NB4 (cell line): Measurements from ENCODE around the gene NOA1.
"Not testable (repeated sequence)": the region's sequence is repeated elsewhere in the genome, so short reads cannot be mapped to it uniquely, and the experiment has no call there.

Experiments
- DNase-seq: peaks from one replicate; pipeline ENCODE4 v3.0.0; 2010; ENCODE audit warnings: low read depth
- H3K4me3 ChIP-seq: one replicate; pipeline ENCODE4 v1.5.1; 2011; ENCODE audit warnings: mild to moderate bottlenecking, low read depth, low read length, moderate library complexity
- MYC ChIP-seq: IDR thresholded peaks from 2 replicates; pipeline ENCODE4 v1.6.1; 2011; ENCODE audit warnings: low read depth, low read length
- POLR2A ChIP-seq: IDR thresholded peaks from 2 replicates; pipeline ENCODE4 v1.6.1; 2011; ENCODE audit warnings: mild to moderate bottlenecking; ENCODE audit not compliant: insufficient read length; ENCODE audit errors: extremely low read depth
- TF ChIP-seq, protein P1 (sequence below): IDR thresholded peaks from 2 replicates; pipeline ENCODE4 v1.6.1; 2011; ENCODE audit warnings: low read depth, low read length
- TF ChIP-seq, protein P2 (sequence below): IDR thresholded peaks from one replicate; pipeline ENCODE4 v1.5.1; 2012; ENCODE audit warnings: low read depth, low read length

Gene NOA1

DNA sequence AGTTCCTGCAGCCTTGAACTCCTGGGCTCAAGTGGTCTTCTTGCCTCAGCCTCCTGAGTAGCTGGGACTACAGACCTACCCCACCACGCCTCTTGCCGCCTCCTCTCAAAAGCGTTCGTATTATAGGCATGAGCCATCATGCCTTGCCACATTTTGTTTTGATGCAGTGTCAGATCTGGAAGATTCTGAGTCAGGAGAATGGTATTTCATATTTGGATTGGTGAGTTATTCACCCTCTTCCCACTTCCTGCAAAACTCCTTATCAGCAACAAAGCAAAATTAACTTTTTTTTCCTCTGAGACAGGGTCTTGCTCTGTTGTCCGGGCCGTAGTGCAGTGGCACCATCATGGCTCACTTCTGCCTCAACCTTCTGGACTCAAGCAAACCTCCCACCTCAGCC is 40.1 kb downstream of the NOA1 start:
- TF ChIP-seq, protein P1, sequence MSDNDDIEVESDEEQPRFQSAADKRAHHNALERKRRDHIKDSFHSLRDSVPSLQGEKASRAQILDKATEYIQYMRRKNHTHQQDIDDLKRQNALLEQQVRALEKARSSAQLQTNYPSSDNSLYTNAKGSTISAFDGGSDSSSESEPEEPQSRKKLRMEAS: no peak
- TF ChIP-seq POLR2A: no peak
- no peak for TF ChIP-seq MYC
- TF ChIP-seq, protein P2, sequence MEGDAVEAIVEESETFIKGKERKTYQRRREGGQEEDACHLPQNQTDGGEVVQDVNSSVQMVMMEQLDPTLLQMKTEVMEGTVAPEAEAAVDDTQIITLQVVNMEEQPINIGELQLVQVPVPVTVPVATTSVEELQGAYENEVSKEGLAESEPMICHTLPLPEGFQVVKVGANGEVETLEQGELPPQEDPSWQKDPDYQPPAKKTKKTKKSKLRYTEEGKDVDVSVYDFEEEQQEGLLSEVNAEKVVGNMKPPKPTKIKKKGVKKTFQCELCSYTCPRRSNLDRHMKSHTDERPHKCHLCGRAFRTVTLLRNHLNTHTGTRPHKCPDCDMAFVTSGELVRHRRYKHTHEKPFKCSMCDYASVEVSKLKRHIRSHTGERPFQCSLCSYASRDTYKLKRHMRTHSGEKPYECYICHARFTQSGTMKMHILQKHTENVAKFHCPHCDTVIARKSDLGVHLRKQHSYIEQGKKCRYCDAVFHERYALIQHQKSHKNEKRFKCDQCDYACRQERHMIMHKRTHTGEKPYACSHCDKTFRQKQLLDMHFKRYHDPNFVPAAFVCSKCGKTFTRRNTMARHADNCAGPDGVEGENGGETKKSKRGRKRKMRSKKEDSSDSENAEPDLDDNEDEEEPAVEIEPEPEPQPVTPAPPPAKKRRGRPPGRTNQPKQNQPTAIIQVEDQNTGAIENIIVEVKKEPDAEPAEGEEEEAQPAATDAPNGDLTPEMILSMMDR: no peak
- H3K4me3 ChIP-seq: no peak overlapping the region
- DNase-seq: no peak

DNA sequence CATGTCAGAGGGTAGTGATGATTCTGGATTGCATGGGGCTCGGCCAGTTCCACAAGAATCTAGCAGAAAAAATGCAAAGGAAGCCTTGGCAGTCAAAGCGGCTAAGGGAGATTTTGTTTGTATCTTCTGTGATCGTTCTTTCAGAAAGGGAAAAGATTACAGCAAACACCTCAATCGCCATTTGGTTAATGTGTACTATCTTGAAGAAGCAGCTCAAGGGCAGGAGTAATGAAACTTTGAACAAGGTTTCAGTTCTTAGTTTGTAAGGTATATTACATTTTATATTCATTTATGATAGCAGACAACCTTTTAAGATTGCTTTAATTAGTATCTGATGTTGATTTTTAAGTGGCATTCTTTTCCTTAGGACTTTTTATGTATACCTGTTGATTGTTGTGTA is 45.5 kb downstream of the NOA1 start:
- no peak for DNase-seq
- no peak for TF ChIP-seq MYC
- TF ChIP-seq POLR2A: no peak
- TF ChIP-seq, protein P2: no peak
- TF ChIP-seq, protein P1: no peak
- no peak overlapping the region for H3K4me3 ChIP-seq

DNA sequence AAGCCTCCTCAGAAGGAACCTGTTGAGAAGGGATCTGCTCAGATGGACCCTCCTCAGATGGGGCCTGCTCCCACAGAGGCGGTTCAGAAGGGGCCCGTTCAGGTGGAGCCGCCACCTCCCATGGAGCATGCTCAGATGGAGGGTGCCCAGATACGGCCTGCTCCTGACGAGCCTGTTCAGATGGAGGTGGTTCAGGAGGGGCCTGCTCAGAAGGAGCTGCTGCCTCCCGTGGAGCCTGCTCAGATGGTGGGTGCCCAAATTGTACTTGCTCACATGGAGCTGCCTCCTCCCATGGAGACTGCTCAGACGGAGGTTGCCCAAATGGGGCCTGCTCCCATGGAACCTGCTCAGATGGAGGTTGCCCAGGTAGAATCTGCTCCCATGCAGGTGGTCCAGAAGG is 46.8 kb downstream of the NOA1 start:
- TF ChIP-seq POLR2A: no peak
- TF ChIP-seq, protein P1: no peak
- no peak for TF ChIP-seq MYC

DNA sequence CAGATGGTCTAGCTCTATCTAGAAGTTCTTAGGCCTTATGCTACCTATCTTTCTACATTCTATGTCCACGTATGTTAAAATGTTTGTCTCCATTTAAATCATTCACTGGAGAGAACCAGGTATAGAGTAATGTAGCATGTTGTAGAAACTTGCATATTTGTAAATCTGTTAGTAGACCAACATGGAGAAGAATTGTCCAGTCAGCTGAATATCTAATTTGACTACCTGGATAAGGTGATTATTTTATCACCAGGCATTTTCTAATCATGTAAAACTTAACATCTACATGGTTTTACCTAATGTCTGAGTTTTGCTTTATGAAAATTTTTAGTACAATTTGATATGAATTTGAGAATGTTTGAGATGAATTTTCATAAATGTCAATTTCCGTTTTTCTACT is 50.2 kb downstream of the NOA1 start:
- TF ChIP-seq POLR2A (no peak), MYC (no peak)
- TF ChIP-seq, protein P2: no peak
- TF ChIP-seq, protein P1: no peak
- H3K4me3 ChIP-seq: no peak overlapping the region
- DNase-seq: no peak

More for the DNA sequence above, 46.8 kb downstream of the NOA1 start:
- DNase-seq: no peak
- H3K4me3 ChIP-seq: no peak overlapping the region

DNA sequence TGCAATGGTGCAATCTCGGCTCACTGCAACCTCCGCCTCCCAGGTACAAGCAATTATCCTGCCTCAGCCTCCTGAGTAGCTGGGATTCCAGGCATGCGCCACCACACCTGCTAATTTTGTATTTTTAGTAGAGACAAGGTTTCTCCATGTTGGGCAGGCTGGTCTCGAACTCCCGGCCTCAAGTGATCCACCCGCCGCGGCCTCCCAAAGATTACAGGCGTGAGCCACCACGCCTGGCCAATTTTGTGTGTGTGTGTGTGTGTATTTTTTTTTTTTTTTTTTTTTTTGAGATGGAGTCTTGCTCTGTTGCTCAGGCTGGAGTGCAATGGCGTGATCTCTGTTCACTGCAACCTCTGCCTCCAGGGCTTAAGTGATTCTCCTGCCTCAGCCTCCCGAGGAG is 62.4 kb downstream of the NOA1 start:
- H3K4me3 ChIP-seq, DNase-seq: not testable (repeated sequence)

DNA sequence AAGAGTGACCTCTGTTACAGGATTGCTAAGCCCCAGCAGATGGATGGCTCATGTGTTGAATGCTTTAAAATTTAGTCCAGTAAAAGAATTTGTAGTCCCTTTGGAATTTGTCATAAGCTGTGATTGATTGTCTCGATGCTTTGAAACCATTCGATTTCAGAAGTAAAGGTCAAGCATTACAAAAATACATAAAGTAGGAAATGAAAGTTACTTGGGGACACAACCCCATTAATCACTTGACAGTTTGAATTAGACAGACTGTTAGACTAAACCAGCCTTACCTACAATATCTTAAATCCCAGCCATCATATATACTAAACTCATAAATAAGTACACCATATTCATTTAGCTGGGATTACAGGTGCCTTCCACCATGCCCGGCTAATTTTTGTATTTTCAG is 63.1 kb downstream of the NOA1 start:
- TF ChIP-seq, protein P2: no peak
- TF ChIP-seq POLR2A (no peak), MYC (no peak)
- TF ChIP-seq, protein P1: no peak
- no peak overlapping the region for H3K4me3 ChIP-seq
- no peak for DNase-seq
